Measurements from ENCODE around the gene FXYD3. TPM values are rescaled to one million over a fixed set of nuclear protein-coding genes. Genes with fewer than 3 reads are reported as not detected.

Gene FXYD3
- polyA plus RNA-seq, 1 donor, result 291 TPM

- WGBS (ENCODE audit: insufficient coverage, low lambda C conversion rate), result 100% methylated on average over 6 of the region's 30 CpGs
- no peak overlapping the region for H3K27ac ChIP-seq (ENCODE audit: low read length)
Measured at GRCh38 chr19:35105411-35106290, 10.0 kb upstream of the FXYD3 start.

DNA sequence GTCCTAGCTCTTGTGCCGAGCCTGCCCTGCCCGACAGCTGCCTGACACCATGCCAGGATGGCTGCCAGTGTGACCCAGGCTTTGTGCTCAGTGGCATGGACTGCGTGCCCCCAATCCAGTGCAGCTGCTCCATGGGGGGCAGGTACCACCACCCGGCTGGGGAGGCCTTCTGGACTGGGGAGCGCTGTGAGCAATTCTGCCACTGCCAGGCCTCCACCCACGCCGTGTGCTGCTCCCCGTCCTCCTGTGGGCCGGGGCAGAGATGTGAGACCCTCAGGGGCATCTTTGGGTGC lies 9.4 kb upstream of the FXYD3 start:
- Histone ChIP-seq H3K27ac (ENCODE audit: low read length) (no peak overlapping the region), H3K4me3 (ENCODE audit: low read length) (no peak overlapping the region), H3K27me3 (ENCODE audit: control insufficient read depth, insufficient read depth, low read length) (no peaks in the 10 kb centered on the region), H3K9me3 (ENCODE audit: control insufficient read depth, low read depth, low read length) (peaks cover 13% of the 10 kb centered on the region), H3K4me1 (ENCODE audit: control insufficient read depth, insufficient read depth, low read length) (no peaks in the 10 kb centered on the region), H3K36me3 (ENCODE audit: control insufficient read depth, insufficient read depth, low read length) (no peaks in the 10 kb centered on the region)
- no CpG with 5 or more reads among the region's 9 CpGs for WGBS (ENCODE audit: insufficient coverage, low lambda C conversion rate)
- no peak for DNase-seq

More at GRCh38 chr19:35105411-35106290, 10.0 kb upstream of the FXYD3 start:
- no peaks in the 10 kb centered on the region for H3K36me3 ChIP-seq (ENCODE audit: control insufficient read depth, insufficient read depth, low read length)
- no peak overlapping the region for H3K4me3 ChIP-seq (ENCODE audit: low read length)
- DNase-seq, result no peak
- H3K9me3 ChIP-seq (ENCODE audit: control insufficient read depth, low read depth, low read length), result peaks cover 13% of the 10 kb centered on the region
- H3K4me1 ChIP-seq (ENCODE audit: control insufficient read depth, insufficient read depth, low read length), result no peaks in the 10 kb centered on the region
- H3K27me3 ChIP-seq (ENCODE audit: control insufficient read depth, insufficient read depth, low read length), result no peaks in the 10 kb centered on the region

GRCh38 chr19:35106898-35107541 lies 8.6 kb upstream of the FXYD3 start:
- DNase-seq, result no peak

GRCh38 chr19:35107545-35107944 lies 8.1 kb upstream of the FXYD3 start:
- no CpG with 5 or more reads among the region's 5 CpGs for WGBS (ENCODE audit: insufficient coverage, low lambda C conversion rate)
- Histone ChIP-seq H3K9me3 (ENCODE audit: control insufficient read depth, low read depth, low read length) (peaks cover 13% of the 10 kb centered on the region), H3K4me1 (ENCODE audit: control insufficient read depth, insufficient read depth, low read length) (no peaks in the 10 kb centered on the region), H3K4me3 (ENCODE audit: low read length) (no peak overlapping the region), H3K27ac (ENCODE audit: low read length) (no peak overlapping the region), H3K27me3 (ENCODE audit: control insufficient read depth, insufficient read depth, low read length) (no peaks in the 10 kb centered on the region), H3K36me3 (ENCODE audit: control insufficient read depth, insufficient read depth, low read length) (no peaks in the 10 kb centered on the region)
- peak; percentile 37 to 64 for DNase-seq

More at GRCh38 chr19:35106898-35107541, 8.6 kb upstream of the FXYD3 start:
- H3K9me3 ChIP-seq (ENCODE audit: control insufficient read depth, low read depth, low read length), result peaks cover 13% of the 10 kb centered on the region
- no peak overlapping the region for H3K4me3 ChIP-seq (ENCODE audit: low read length)
- no CpG with 5 or more reads among the region's 2 CpGs for WGBS (ENCODE audit: insufficient coverage, low lambda C conversion rate)
- H3K27me3 ChIP-seq (ENCODE audit: control insufficient read depth, insufficient read depth, low read length), result no peaks in the 10 kb centered on the region
- H3K36me3 ChIP-seq (ENCODE audit: control insufficient read depth, insufficient read depth, low read length), result no peaks in the 10 kb centered on the region
- H3K4me1 ChIP-seq (ENCODE audit: control insufficient read depth, insufficient read depth, low read length), result no peaks in the 10 kb centered on the region
- no peak overlapping the region for H3K27ac ChIP-seq (ENCODE audit: low read length)

DNA sequence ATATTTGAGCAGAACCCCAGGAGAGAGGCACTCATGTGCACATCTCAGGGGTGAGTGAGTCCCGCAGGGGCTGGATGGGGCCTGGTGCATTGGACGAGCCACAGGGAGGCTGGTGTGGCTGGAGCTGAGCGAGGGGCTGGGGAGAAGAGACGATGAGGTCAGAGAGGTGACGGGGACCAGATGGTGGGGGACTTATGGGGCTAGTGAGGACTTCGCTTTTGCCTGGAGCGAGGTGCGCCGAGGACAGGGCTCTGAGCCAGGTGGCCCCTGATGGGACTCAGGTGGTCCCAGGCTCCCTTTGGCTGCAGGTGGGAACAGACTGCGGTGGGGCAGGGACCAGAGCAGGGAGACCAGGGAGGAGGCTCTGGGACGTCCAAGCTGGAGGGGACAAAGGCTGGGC lies 6.9 kb upstream of the FXYD3 start:
- no CpG with 5 or more reads among the region's 11 CpGs for WGBS (ENCODE audit: insufficient coverage, low lambda C conversion rate)
- no peak for DNase-seq
- Histone ChIP-seq H3K27me3 (ENCODE audit: control insufficient read depth, insufficient read depth, low read length) (no peaks in the 10 kb centered on the region), H3K4me3 (ENCODE audit: low read length) (no peak overlapping the region), H3K27ac (ENCODE audit: low read length) (no peak overlapping the region), H3K9me3 (ENCODE audit: control insufficient read depth, low read depth, low read length) (peaks cover 13% of the 10 kb centered on the region), H3K36me3 (ENCODE audit: control insufficient read depth, insufficient read depth, low read length) (no peaks in the 10 kb centered on the region), H3K4me1 (ENCODE audit: control insufficient read depth, insufficient read depth, low read length) (no peaks in the 10 kb centered on the region)

- Histone ChIP-seq H3K27me3 (ENCODE audit: control insufficient read depth, insufficient read depth, low read length) (no peaks in the 10 kb centered on the region), H3K4me3 (ENCODE audit: low read length) (no peak overlapping the region), H3K36me3 (ENCODE audit: control insufficient read depth, insufficient read depth, low read length) (no peaks in the 10 kb centered on the region), H3K27ac (ENCODE audit: low read length) (no peak overlapping the region), H3K4me1 (ENCODE audit: control insufficient read depth, insufficient read depth, low read length) (no peaks in the 10 kb centered on the region), H3K9me3 (ENCODE audit: control insufficient read depth, low read depth, low read length) (peaks cover 13% of the 10 kb centered on the region)
- WGBS (ENCODE audit: insufficient coverage, low lambda C conversion rate), result 40% methylated on average over 2 of the region's 22 CpGs
- no peak for DNase-seq
Measured at GRCh38 chr19:35109395-35110112, 6.1 kb upstream of the FXYD3 start.

DNA sequence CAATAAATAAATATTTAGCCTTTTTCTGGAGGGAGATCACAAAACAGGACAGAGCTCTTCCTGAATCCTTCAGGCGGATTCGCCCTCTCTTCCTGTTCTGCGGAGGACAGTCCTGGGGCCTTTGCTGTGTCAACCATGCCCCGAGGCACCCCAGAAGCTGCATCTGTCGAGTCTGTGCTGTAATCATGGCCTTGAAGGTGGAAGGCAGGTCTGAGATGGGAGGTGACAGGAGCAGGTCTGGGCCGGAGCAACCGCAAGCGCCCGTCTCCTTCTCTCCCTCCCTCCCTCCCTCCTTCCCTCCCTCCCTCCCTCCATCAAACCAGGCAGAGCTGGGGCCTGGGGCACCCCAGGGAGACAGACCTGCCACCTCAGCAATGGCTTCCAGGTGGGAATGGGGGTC lies 4.6 kb upstream of the FXYD3 start:
- H3K36me3 ChIP-seq (ENCODE audit: control insufficient read depth, insufficient read depth, low read length), result no peaks in the 10 kb centered on the region
- H3K27ac ChIP-seq (ENCODE audit: low read length), result no peak overlapping the region
- H3K27me3 ChIP-seq (ENCODE audit: control insufficient read depth, insufficient read depth, low read length), result no peaks in the 10 kb centered on the region
- no CpG with 5 or more reads among the region's 9 CpGs for WGBS (ENCODE audit: insufficient coverage, low lambda C conversion rate)
- H3K9me3 ChIP-seq (ENCODE audit: control insufficient read depth, low read depth, low read length), result peaks cover 4% of the 10 kb centered on the region
- no peak overlapping the region for H3K4me3 ChIP-seq (ENCODE audit: low read length)
- H3K4me1 ChIP-seq (ENCODE audit: control insufficient read depth, insufficient read depth, low read length), result peaks cover 7% of the 10 kb centered on the region
- DNase-seq, result no peak

GRCh38 chr19:35112995-35113688 lies 2.5 kb upstream of the FXYD3 start:
- Histone ChIP-seq H3K27ac (ENCODE audit: low read length) (no peak overlapping the region), H3K27me3 (ENCODE audit: control insufficient read depth, insufficient read depth, low read length) (no peaks in the 10 kb centered on the region), H3K4me3 (ENCODE audit: low read length) (no peak overlapping the region), H3K4me1 (ENCODE audit: control insufficient read depth, insufficient read depth, low read length) (peaks cover 14% of the 10 kb centered on the region), H3K36me3 (ENCODE audit: control insufficient read depth, insufficient read depth, low read length) (no peaks in the 10 kb centered on the region), H3K9me3 (ENCODE audit: control insufficient read depth, low read depth, low read length) (no peaks in the 10 kb centered on the region)
- no peak for DNase-seq
- 86% methylated on average over 1 of the region's 15 CpGs for WGBS (ENCODE audit: insufficient coverage, low lambda C conversion rate)

- peaks cover 4% of the 10 kb centered on the region for H3K36me3 ChIP-seq (ENCODE audit: control insufficient read depth, insufficient read depth, low read length)
- H3K4me3 ChIP-seq (ENCODE audit: low read length), result peak overlapping the region; percentile 69
- peak; percentile 76 to 82 for DNase-seq
- H3K27ac ChIP-seq (ENCODE audit: low read length), result peak overlapping the region; percentile 96
- WGBS (ENCODE audit: insufficient coverage, low lambda C conversion rate), result 25% methylated on average over 2 of the region's 23 CpGs
- H3K9me3 ChIP-seq (ENCODE audit: control insufficient read depth, low read depth, low read length), result no peaks in the 10 kb centered on the region
- no peaks in the 10 kb centered on the region for H3K27me3 ChIP-seq (ENCODE audit: control insufficient read depth, insufficient read depth, low read length)
- H3K4me1 ChIP-seq (ENCODE audit: control insufficient read depth, insufficient read depth, low read length), result peaks cover 22% of the 10 kb centered on the region
Measured at GRCh38 chr19:35114353-35115176, 1.1 kb upstream of the FXYD3 start.

Data from large intestine (tissue), 3 donors.